Endothelial cell (in vitro differentiated cells): ENCODE data around the gene PRKAR2B. TPM values are rescaled to one million over a fixed set of nuclear protein-coding genes. Genes with fewer than 3 reads are reported as not detected.
A peak's percentile ranks its signal among the peaks of the same experiment; 100 is the strongest.

Experiments
- DNase-seq: peaks from one replicate; pipeline ENCODE4 v3.0.0; 2021; ENCODE audit warnings: low spot score
- H3K27ac Mint-ChIP-seq: one replicate; pipeline ENCODE4 v1.8.0; 2021; ENCODE audit warnings: mixed read lengths, inconsistent platforms; ENCODE audit not compliant: unreplicated experiment
- H3K27me3 Mint-ChIP-seq: one replicate; pipeline ENCODE4 v1.8.0; 2021; ENCODE audit warnings: mild to moderate bottlenecking, moderate library complexity, mixed read lengths, inconsistent platforms; ENCODE audit not compliant: unreplicated experiment
- H3K36me3 Mint-ChIP-seq: one replicate; pipeline ENCODE4 v1.8.0; 2021; ENCODE audit warnings: mild to moderate bottlenecking, low read depth, mixed read lengths, inconsistent platforms; ENCODE audit not compliant: unreplicated experiment
- H3K4me1 Mint-ChIP-seq: one replicate; pipeline ENCODE4 v1.8.0; 2021; ENCODE audit warnings: mild to moderate bottlenecking, mixed read lengths, inconsistent platforms; ENCODE audit not compliant: unreplicated experiment
- H3K4me3 Mint-ChIP-seq: one replicate; pipeline ENCODE4 v1.8.0; 2021; ENCODE audit warnings: mild to moderate bottlenecking, mixed read lengths, inconsistent platforms; ENCODE audit not compliant: unreplicated experiment
- H3K9me3 Mint-ChIP-seq: one replicate; pipeline ENCODE4 v1.8.0; 2021; ENCODE audit warnings: mixed read lengths, inconsistent platforms; ENCODE audit not compliant: unreplicated experiment
- CTCF ChIP-seq: fragments of 200-600 bp; sonication (generic); IDR thresholded peaks from one replicate; pipeline ENCODE4 v1.5.0; 2021; ENCODE audit warnings: antibody characterized with exemption; ENCODE audit not compliant: unreplicated experiment
- total RNA-seq: library from RNA; stranded (reverse); fragmentation: NEBNext Ultra II Directional; extraction: Animal tissue kit (Norgen Biotek cat#: 25700); gene quantifications from one replicate; pipeline ENCODE4 v1.2.1, GENCODE V29; 2021; ENCODE audit not compliant: unreplicated experiment

PRKAR2B gene
- total RNA-seq, 1 donor from 2014 or later, result 28.4 TPM

GRCh38 chr7:107161415-107161814 lies 116.9 kb downstream of the PRKAR2B start:
- H3K27ac Mint-ChIP-seq, result no peak overlapping the region
- no peaks in the 10 kb centered on the region for H3K9me3 Mint-ChIP-seq
- H3K36me3 Mint-ChIP-seq, result peaks cover 5% of the 10 kb centered on the region

GRCh38 chr7:107162475-107162874 lies 118.0 kb downstream of the PRKAR2B start:
- Mint-ChIP-seq H3K9me3 (no peaks in the 10 kb centered on the region), H3K27me3 (peaks cover under 1% of the 10 kb centered on the region), H3K27ac (no peak overlapping the region), H3K4me1 (peaks cover 10% of the 10 kb centered on the region), H3K4me3 (no peak overlapping the region), H3K36me3 (peaks cover 1% of the 10 kb centered on the region)
- no peak for TF ChIP-seq CTCF
- DNase-seq, result no peak

More at GRCh38 chr7:107161415-107161814, 116.9 kb downstream of the PRKAR2B start:
- no peak for TF ChIP-seq CTCF
- H3K4me1 Mint-ChIP-seq, result peaks cover 6% of the 10 kb centered on the region
- no peak for DNase-seq
- H3K4me3 Mint-ChIP-seq, result no peak overlapping the region
- no peaks in the 10 kb centered on the region for H3K27me3 Mint-ChIP-seq

- Mint-ChIP-seq H3K36me3 (peaks cover 10% of the 10 kb centered on the region), H3K4me3 (no peak overlapping the region), H3K4me1 (peaks cover 23% of the 10 kb centered on the region), H3K27ac (no peak overlapping the region), H3K9me3 (peaks cover 6% of the 10 kb centered on the region), H3K27me3 (peaks cover 15% of the 10 kb centered on the region)
- DNase-seq, result no peak
- TF ChIP-seq CTCF, result no peak
Measured at GRCh38 chr7:107164092-107164491, 119.6 kb downstream of the PRKAR2B start.

GRCh38 chr7:107165341-107165740 lies 120.8 kb downstream of the PRKAR2B start:
- Mint-ChIP-seq H3K4me1 (peaks cover 23% of the 10 kb centered on the region), H3K4me3 (no peak overlapping the region), H3K27ac (no peak overlapping the region), H3K36me3 (peaks cover 10% of the 10 kb centered on the region), H3K27me3 (peaks cover 17% of the 10 kb centered on the region), H3K9me3 (peaks cover 6% of the 10 kb centered on the region)
- DNase-seq, result no peak
- TF ChIP-seq CTCF, result no peak

GRCh38 chr7:107166736-107167426 lies 122.4 kb downstream of the PRKAR2B start:
- Mint-ChIP-seq H3K36me3 (peaks cover 10% of the 10 kb centered on the region), H3K9me3 (peaks cover 6% of the 10 kb centered on the region), H3K27me3 (peaks cover 19% of the 10 kb centered on the region), H3K27ac (peak overlapping the region; percentile 100), H3K4me1 (peaks cover 25% of the 10 kb centered on the region), H3K4me3 (peak overlapping the region; percentile 100)
- no peak for DNase-seq
- no peak for TF ChIP-seq CTCF
